K562 (cell line): ENCODE results near the gene DIAPH1. TPM values are rescaled to one million over a fixed set of nuclear protein-coding genes. Genes with fewer than 3 reads are reported as not detected.
A peak's percentile ranks its signal among the peaks of the same experiment; 100 is the strongest.

Source experiments
- ATAC-seq: fragments of 200-7000 bp; cut with Tn5 transposase; 3 replicates; pipeline ENCODE4 v1.9.1; 2020; ENCODE audit warnings: moderate library complexity
- BruUV-seq: library from RNA; stranded (reverse); fragments of 400-500 nt; replicated peaks from 2 replicates; lab custom pipeline; 2021; lab: Mats Ljungman, UMichigan
- CTCF ChIA-PET: fragments of 300-600 bp; formaldehyde crosslinking; extraction: SDS; loops from one replicate; lab custom pipeline; 2021; ENCODE audit warnings: low intra/inter-chr PET ratio; lab: Yijun Ruan, JAX
- POLR2A ChIA-PET: fragments of 300-600, 350-650 bp; sonication (Branson Sonifier 250); formaldehyde crosslinking; extraction: SDS; loops from one replicate; lab custom pipeline; 2021; ENCODE audit warnings: antibody characterized with exemption, inconsistent platforms; lab: Yijun Ruan, JAX
- DNase-seq, 4 experiments: peaks; one replicate each; pipeline versions ENCODE4 v3.0.0 to v3.0.0-alpha.2; 2011 to 2018; ENCODE audit warnings: low spot score in 3 of 4, mixed read lengths in 3 of 4; ENCODE audit errors: extremely low read depth in 1 of 4
- FAIRE-seq: peaks from 2 replicates; lab custom pipeline; 2011; peaks lifted over from hg19 to GRCh38; lab: Jason Lieb, UNC
- H2AFZ ChIP-seq: 2 replicates; pipeline ENCODE4 v1.6.0; 2011; ENCODE audit warnings: low read depth, low read length, control low read depth, inconsistent platforms
- H3K27ac ChIP-seq: fragments of 200-600 bp; 3 replicates; pipeline ENCODE4 v1.8.0; 2011; ENCODE audit warnings: low read depth, mild to moderate bottlenecking, control low read depth, inconsistent platforms, low read length, moderate library complexity, mixed read lengths; ENCODE audit errors: extremely low read depth
- H3K27me3 ChIP-seq, 2 experiments: fragments of 300-600 bp in 1 of 2; 2 replicates in 1 of 2; 3 replicates in 1 of 2; pipeline versions ENCODE4 v1.6.0 to v1.8.0; 2011; ENCODE audit warnings: inconsistent platforms in 2 of 2, low read length in 2 of 2, mild to moderate bottlenecking in 1 of 2, mixed read lengths in 1 of 2, moderate library complexity in 1 of 2; ENCODE audit not compliant: control insufficient read depth in 2 of 2, insufficient read depth in 2 of 2
- H3K36me3 ChIP-seq: fragments of 300-600 bp; 3 replicates; pipeline ENCODE4 v1.8.0; 2011; ENCODE audit warnings: mild to moderate bottlenecking, low read length, inconsistent platforms; ENCODE audit not compliant: control insufficient read depth, insufficient read depth
- H3K4me1 ChIP-seq, 2 experiments: fragments of 200-600 bp in 1 of 2; replicated peaks in 1 of 2; 2 replicates in 1 of 2; 3 replicates in 1 of 2; pipeline versions ENCODE4 v1.5.1 to v1.8.0; 2011; ENCODE audit warnings: inconsistent platforms in 2 of 2, low read length in 2 of 2, mild to moderate bottlenecking in 1 of 2, mixed read lengths in 1 of 2, moderate library complexity in 1 of 2; ENCODE audit not compliant: control insufficient read depth in 2 of 2, insufficient read depth in 2 of 2
- H3K4me2 ChIP-seq: 2 replicates; pipeline ENCODE4 v1.6.1; 2011; ENCODE audit warnings: low read length, control low read depth, inconsistent platforms, mixed read lengths; ENCODE audit not compliant: insufficient read depth
- H3K4me3 ChIP-seq: fragments of 200-600 bp; sonication (generic), shearing (Covaris generic); 2 replicates; pipeline ENCODE4 v1.5.1; 2016; ENCODE audit warnings: control low read depth, inconsistent platforms
- H3K79me2 ChIP-seq: fragments of 200-600 bp; 3 replicates; pipeline ENCODE4 v1.8.0; 2011; ENCODE audit warnings: low read length, inconsistent platforms; ENCODE audit not compliant: control insufficient read depth, insufficient read depth
- H3K9ac ChIP-seq, 2 experiments: 2 replicates each; pipeline versions ENCODE4 v1.6.0 to v1.6.1; 2011; ENCODE audit warnings: low read depth in 2 of 2, low read length in 2 of 2, control low read depth in 1 of 2, inconsistent platforms in 1 of 2, mild to moderate bottlenecking in 1 of 2, mixed read lengths in 1 of 2; ENCODE audit not compliant: insufficient read depth in 1 of 2
- H3K9me1 ChIP-seq: one replicate; pipeline ENCODE4 v1.6.0; 2011; ENCODE audit warnings: inconsistent platforms, mild to moderate bottlenecking, low read length, moderate library complexity; ENCODE audit not compliant: control insufficient read depth, insufficient read depth
- H3K9me3 ChIP-seq: replicated peaks from 2 replicates; pipeline ENCODE4 v1.5.1; 2011; ENCODE audit warnings: low read depth, low read length, inconsistent platforms; ENCODE audit not compliant: control insufficient read depth, insufficient read depth
- H4K20me1 ChIP-seq: replicated peaks from 2 replicates; pipeline ENCODE4 v1.6.1; 2011; ENCODE audit warnings: low read length, inconsistent platforms, mixed read lengths; ENCODE audit not compliant: control insufficient read depth, insufficient read depth
- CBX8 ChIP-seq: fragments of 200-600 bp; sonication (generic); IDR thresholded peaks from 2 replicates; pipeline ENCODE4 v1.6.1; 2012; ENCODE audit warnings: borderline replicate concordance, mixed run types, low read depth, mild to moderate bottlenecking, moderate library complexity, mixed read lengths, low read length, control low read depth, inconsistent platforms; ENCODE audit not compliant: poor library complexity, severe bottlenecking; ENCODE audit errors: extremely low read depth
- CREBBP ChIP-seq: IDR thresholded peaks from one replicate; pipeline ENCODE4 v1.6.1; 2012; ENCODE audit warnings: low read depth, mild to moderate bottlenecking, control low read depth, inconsistent platforms, low read length
- MAFK ChIP-seq: IDR thresholded peaks from 2 replicates; pipeline ENCODE4 v1.6.1; 2011; ENCODE audit warnings: low read length, improper control_type of control experiment
- PRMT5 ChIP-seq: sonication (generic); formaldehyde crosslinking; IDR thresholded peaks from 2 replicates; pipeline ENCODE4 v1.5.0; 2020; ENCODE audit warnings: missing genetic modification reagents
- SMARCB1 ChIP-seq: IDR thresholded peaks from 2 replicates; pipeline ENCODE4 v1.6.1; 2011; ENCODE audit warnings: improper control_type of control experiment, low read depth; ENCODE audit not compliant: insufficient read length
- TCF15 ChIP-seq: fragments of 250-450 bp; sonication (Bioruptor Pico); IDR thresholded peaks from 2 replicates; pipeline ENCODE4 v1.8.0; 2022; ENCODE audit warnings: moderate library complexity, mild to moderate bottlenecking, inconsistent platforms
- WGBS: fragments of 100-300 bp; shearing (Covaris generic); methylation state at CpG from one replicate; pipeline ENCODE4 v1.1.6; 2016; ENCODE audit warnings: low coverage, mixed read lengths; ENCODE audit not compliant: insufficient coverage; ENCODE audit errors: missing lambda C conversion rate; 5-methylcytosine and 5-hydroxymethylcytosine counted together
- in situ Hi-C: fragments of 300-500 bp; cut with MboI; formaldehyde crosslinking; loops from 4 replicates; pipeline ENCODE4 v1.15.0; 2018; ENCODE audit warnings: inconsistent platforms, mixed read lengths
- intact Hi-C: fragments of 100-400 bp; cut with micrococcal nuclease; formaldehyde crosslinking; loops from 2 replicates; pipeline ENCODE4 v1.14.2; 2022
- polyA plus RNA-seq, 8 experiments: library from polyadenylated mRNA; depleted of rRNA in 4 of 8; stranded (reverse) in 5 of 8; unstranded in 3 of 8; fragments of >200 nt; fragmentation: Nextera tagmentation in 2 of 8; fragmentation: Illumina TruSeq in 1 of 8; extraction: Ambion mirVana in 2 of 8; extraction: Trizol in 1 of 8; gene quantifications; 2 replicates each; pipeline versions ENCODE4 v1.2.1 to v1.2.3, GENCODE V29; 2011 to 2014; ENCODE audit warnings: inconsistent platforms in 1 of 8, missing spikeins in 1 of 8
- total RNA-seq, 7 experiments: library from RNA; depleted of rRNA in 6 of 7; stranded (reverse); fragments of >200 nt in 6 of 7; fragmentation: Illumina TruSeq in 2 of 7; extraction: Trizol in 2 of 7; gene quantifications; 2 replicates each; pipeline versions ENCODE4 v1.2.1 to v1.2.3, GENCODE V29; 2011 to 2021; ENCODE audit warnings: low replicate concordance in 1 of 7
- TF ChIP-seq, protein P1 (sequence below): sonication (generic); formaldehyde crosslinking; IDR thresholded peaks from 2 replicates; pipeline ENCODE4 v1.8.0; 2023; ENCODE audit warnings: mild to moderate bottlenecking, missing genetic modification reagents
- TF ChIP-seq, protein P2 (sequence below): sonication (generic); formaldehyde crosslinking; IDR thresholded peaks from 2 replicates; pipeline ENCODE4 v1.8.0; 2023; ENCODE audit warnings: mild to moderate bottlenecking, missing genetic modification reagents

DIAPH1 gene
- total and polyA plus RNA-seq, 9 of the 15 experiments (the other 6 are each of a cell fraction or from before 2014, with no cell fraction given) = 60.8 to 328 (median 97.8) TPM

GRCh38 chr5:141528291-141528984, 90.4 kb downstream of the DIAPH1 start:
- no peak for TF ChIP-seq PRMT5 (CRISPR knock-in tag)
- Histone ChIP-seq H2AFZ (no peak overlapping the region), H3K4me2 (no peak overlapping the region), H3K4me1 (peaks cover 0 to 2% of the 10 kb centered on the region in 2 experiments; a peak in 1 of 5 replicates), H3K27me3 (no peaks in the 10 kb centered on the region), H4K20me1 (no peaks in the 10 kb centered on the region; the same call in 1 of the 2 replicates), H3K27ac (no peak overlapping the region), H3K79me2 (no peaks in the 10 kb centered on the region), H3K9ac (no peak overlapping the region), H3K9me3 (no peaks in the 10 kb centered on the region), H3K36me3 (peaks cover 99% of the 10 kb centered on the region), H3K4me3 (no peak overlapping the region), H3K9me1 (no peaks in the 10 kb centered on the region)
- intact Hi-C loops = no loop called here
- DNase-seq (no peak), FAIRE-seq (no peak), ATAC-seq (no peak)
- in situ Hi-C loops = no loop called here
- ChIA-PET CTCF (no interaction called here), POLR2A (no interaction called here)
- 92% methylated on average over 11 of the region's 11 CpGs for WGBS
- BruUV-seq = TSS peak; percentile 9

GRCh38 chr5:141527426-141527825, 91.4 kb downstream of the DIAPH1 start:
- ChIA-PET POLR2A (no interaction called here), CTCF (no interaction called here)
- 69% methylated on average over 1 of the region's 1 CpG for WGBS
- peaks cover 0 to 2% of the 10 kb centered on the region in 2 experiments; a peak in 1 of 5 replicates for H3K4me1 ChIP-seq
- ATAC-seq (no peak), FAIRE-seq (no peak), DNase-seq (no peak)
- in situ Hi-C loops (no loop called here), intact Hi-C loops (no loop called here)
- no peaks in the 10 kb centered on the region for H3K9me1 ChIP-seq
- no peaks in the 10 kb centered on the region for H3K9me3 ChIP-seq
- H3K36me3 ChIP-seq = peaks cover 99% of the 10 kb centered on the region
- H3K9ac ChIP-seq = no peak overlapping the region
- no peak overlapping the region for H2AFZ ChIP-seq
- no peak overlapping the region for H3K4me2 ChIP-seq
- no peak overlapping the region for H3K4me3 ChIP-seq
- BruUV-seq = no TSS peak
- H3K79me2 ChIP-seq = no peaks in the 10 kb centered on the region
- no peak overlapping the region for H3K27ac ChIP-seq
- H3K27me3 ChIP-seq = no peaks in the 10 kb centered on the region
- no peaks in the 10 kb centered on the region; the same call in 1 of the 2 replicates for H4K20me1 ChIP-seq
- TF ChIP-seq, protein P1, sequence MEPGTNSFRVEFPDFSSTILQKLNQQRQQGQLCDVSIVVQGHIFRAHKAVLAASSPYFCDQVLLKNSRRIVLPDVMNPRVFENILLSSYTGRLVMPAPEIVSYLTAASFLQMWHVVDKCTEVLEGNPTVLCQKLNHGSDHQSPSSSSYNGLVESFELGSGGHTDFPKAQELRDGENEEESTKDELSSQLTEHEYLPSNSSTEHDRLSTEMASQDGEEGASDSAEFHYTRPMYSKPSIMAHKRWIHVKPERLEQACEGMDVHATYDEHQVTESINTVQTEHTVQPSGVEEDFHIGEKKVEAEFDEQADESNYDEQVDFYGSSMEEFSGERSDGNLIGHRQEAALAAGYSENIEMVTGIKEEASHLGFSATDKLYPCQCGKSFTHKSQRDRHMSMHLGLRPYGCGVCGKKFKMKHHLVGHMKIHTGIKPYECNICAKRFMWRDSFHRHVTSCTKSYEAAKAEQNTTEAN (CRISPR knock-in tag) = no peak
- TF ChIP-seq SMARCB1 (no peak), TCF15 (CRISPR knock-in tag) (no peak), CREBBP (no peak), CBX8 (no peak), MAFK (no peak)
- TF ChIP-seq, protein P2, sequence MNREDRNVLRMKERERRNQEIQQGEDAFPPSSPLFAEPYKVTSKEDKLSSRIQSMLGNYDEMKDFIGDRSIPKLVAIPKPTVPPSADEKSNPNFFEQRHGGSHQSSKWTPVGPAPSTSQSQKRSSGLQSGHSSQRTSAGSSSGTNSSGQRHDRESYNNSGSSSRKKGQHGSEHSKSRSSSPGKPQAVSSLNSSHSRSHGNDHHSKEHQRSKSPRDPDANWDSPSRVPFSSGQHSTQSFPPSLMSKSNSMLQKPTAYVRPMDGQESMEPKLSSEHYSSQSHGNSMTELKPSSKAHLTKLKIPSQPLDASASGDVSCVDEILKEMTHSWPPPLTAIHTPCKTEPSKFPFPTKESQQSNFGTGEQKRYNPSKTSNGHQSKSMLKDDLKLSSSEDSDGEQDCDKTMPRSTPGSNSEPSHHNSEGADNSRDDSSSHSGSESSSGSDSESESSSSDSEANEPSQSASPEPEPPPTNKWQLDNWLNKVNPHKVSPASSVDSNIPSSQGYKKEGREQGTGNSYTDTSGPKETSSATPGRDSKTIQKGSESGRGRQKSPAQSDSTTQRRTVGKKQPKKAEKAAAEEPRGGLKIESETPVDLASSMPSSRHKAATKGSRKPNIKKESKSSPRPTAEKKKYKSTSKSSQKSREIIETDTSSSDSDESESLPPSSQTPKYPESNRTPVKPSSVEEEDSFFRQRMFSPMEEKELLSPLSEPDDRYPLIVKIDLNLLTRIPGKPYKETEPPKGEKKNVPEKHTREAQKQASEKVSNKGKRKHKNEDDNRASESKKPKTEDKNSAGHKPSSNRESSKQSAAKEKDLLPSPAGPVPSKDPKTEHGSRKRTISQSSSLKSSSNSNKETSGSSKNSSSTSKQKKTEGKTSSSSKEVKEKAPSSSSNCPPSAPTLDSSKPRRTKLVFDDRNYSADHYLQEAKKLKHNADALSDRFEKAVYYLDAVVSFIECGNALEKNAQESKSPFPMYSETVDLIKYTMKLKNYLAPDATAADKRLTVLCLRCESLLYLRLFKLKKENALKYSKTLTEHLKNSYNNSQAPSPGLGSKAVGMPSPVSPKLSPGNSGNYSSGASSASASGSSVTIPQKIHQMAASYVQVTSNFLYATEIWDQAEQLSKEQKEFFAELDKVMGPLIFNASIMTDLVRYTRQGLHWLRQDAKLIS (CRISPR knock-in tag) = no peak
